GM23338 (cell line): ENCODE measurements around the gene ARL6IP4. TPM values are rescaled to one million over a fixed set of nuclear protein-coding genes. Genes with fewer than 3 reads are reported as not detected.

Experiments
- ATAC-seq: fragments of 200-7000 bp; cut with Tn5 transposase; 3 replicates; pipeline ENCODE4 v1.9.1; 2020
- DNase-seq: peaks from one replicate; pipeline ENCODE4 v3.0.0-alpha.2; 2015; ENCODE audit warnings: low spot score
- H2AFZ ChIP-seq: fragments of 200-600 bp; sonication (generic); 2 replicates; pipeline ENCODE4 v1.8.0; 2016; ENCODE audit warnings: antibody characterized with exemption, mild to moderate bottlenecking, moderate library complexity
- H3F3A ChIP-seq: fragments of 200-600 bp; sonication (generic); replicated peaks from 2 replicates; pipeline ENCODE4 v1.8.0; 2017; ENCODE audit warnings: antibody characterized with exemption, mixed run types, low read depth
- H3K27ac ChIP-seq: fragments of 200-600 bp; sonication (generic); 2 replicates; pipeline ENCODE4 v1.6.1; 2016; ENCODE audit warnings: low read depth
- H3K27me3 ChIP-seq: fragments of 200-600 bp; sonication (generic); 2 replicates; pipeline ENCODE4 v1.8.0; 2016; ENCODE audit warnings: mild to moderate bottlenecking, mixed run types, moderate library complexity; ENCODE audit not compliant: insufficient read depth
- H3K36me3 ChIP-seq: fragments of 200-600 bp; sonication (generic); 2 replicates; pipeline ENCODE4 v1.8.0; 2016; ENCODE audit warnings: mild to moderate bottlenecking; ENCODE audit not compliant: insufficient read depth
- H3K4me1 ChIP-seq: fragments of 200-600 bp; sonication (generic); 2 replicates; pipeline ENCODE4 v1.8.0; 2016; ENCODE audit warnings: mild to moderate bottlenecking, moderate library complexity; ENCODE audit not compliant: insufficient read depth
- H3K4me2 ChIP-seq: fragments of 200-600 bp; sonication (generic); 2 replicates; pipeline ENCODE4 v1.7.1; 2017; ENCODE audit warnings: mixed run types
- H3K4me3 ChIP-seq: fragments of 200-600 bp; sonication (generic); 2 replicates; pipeline ENCODE4 v1.6.1; 2016; ENCODE audit warnings: mixed run types
- H3K79me2 ChIP-seq: fragments of 200-600 bp; sonication (generic); replicated peaks from 2 replicates; pipeline ENCODE4 v1.8.0; 2017; ENCODE audit warnings: mild to moderate bottlenecking; ENCODE audit not compliant: insufficient read depth
- H3K9me2 ChIP-seq: fragments of 200-600 bp; sonication (generic); 2 replicates; pipeline ENCODE4 v1.8.0; 2017; ENCODE audit not compliant: insufficient read depth
- H4K20me1 ChIP-seq: fragments of 200-600 bp; sonication (generic); replicated peaks from 2 replicates; pipeline ENCODE4 v1.8.0; 2017; ENCODE audit warnings: mild to moderate bottlenecking; ENCODE audit not compliant: insufficient read depth
- H3K27ac Mint-ChIP-seq: 2 replicates; pipeline ENCODE4 v1.8.0; 2020; ENCODE audit warnings: inconsistent platforms, mild to moderate bottlenecking, moderate library complexity, mixed read lengths
- H3K27me3 Mint-ChIP-seq: 3 replicates; pipeline ENCODE4 v1.8.0; 2022; ENCODE audit warnings: low read depth, mild to moderate bottlenecking, moderate library complexity, mixed read lengths, inconsistent platforms; ENCODE audit not compliant: insufficient read depth, poor library complexity
- H3K36me3 Mint-ChIP-seq: 3 replicates; pipeline ENCODE4 v1.8.0; 2021; ENCODE audit warnings: low read depth, mild to moderate bottlenecking, inconsistent platforms, moderate library complexity, mixed read lengths
- H3K4me1 Mint-ChIP-seq: 3 replicates; pipeline ENCODE4 v1.8.0; 2020; ENCODE audit warnings: mild to moderate bottlenecking, inconsistent platforms, mixed read lengths
- H3K4me3 Mint-ChIP-seq: 3 replicates; pipeline ENCODE4 v1.8.0; 2021; ENCODE audit warnings: moderate library complexity, mild to moderate bottlenecking, inconsistent platforms, mixed read lengths
- H3K9me3 Mint-ChIP-seq: 3 replicates; pipeline ENCODE4 v1.8.0; 2020; ENCODE audit warnings: moderate library complexity, mild to moderate bottlenecking, inconsistent platforms, mixed read lengths
- CREB1 ChIP-seq: fragments of 250-450 bp; sonication (Bioruptor Pico); IDR thresholded peaks from 2 replicates; pipeline ENCODE4 v1.5.0; 2020; ENCODE audit warnings: low read depth, mild to moderate bottlenecking, moderate library complexity
- EZH2 ChIP-seq: fragments of 200-600 bp; sonication (generic); IDR thresholded peaks from one replicate; pipeline ENCODE4 v1.8.0; 2017; ENCODE audit warnings: antibody characterized with exemption, mild to moderate bottlenecking, low read depth; ENCODE audit not compliant: unreplicated experiment
- EZH2phosphoT487 ChIP-seq: fragments of 200-600 bp; sonication (generic); IDR thresholded peaks from one replicate; pipeline ENCODE4 v1.8.1; 2018; ENCODE audit warnings: antibody characterized with exemption; ENCODE audit not compliant: unreplicated experiment
- NANOG ChIP-seq: IDR thresholded peaks from 2 replicates; pipeline ENCODE4 v1.6.1; 2016; ENCODE audit warnings: antibody characterized with exemption, borderline replicate concordance
- POLR2AphosphoS5 ChIP-seq: IDR thresholded peaks from 2 replicates; pipeline ENCODE4 v1.6.1; 2016; ENCODE audit warnings: antibody characterized with exemption, low read depth
- REST ChIP-seq: IDR thresholded peaks from one replicate; pipeline ENCODE4 v1.6.1; 2018; ENCODE audit warnings: antibody characterized with exemption; ENCODE audit not compliant: unreplicated experiment
- ZNF114 ChIP-seq: fragments of 250-450 bp; sonication (Bioruptor Pico); IDR thresholded peaks from 2 replicates; pipeline ENCODE4 v1.5.0; 2020; ENCODE audit warnings: mild to moderate bottlenecking, moderate library complexity
- ZNF462 ChIP-seq: fragments of 250-450 bp; sonication (Bioruptor Pico); IDR thresholded peaks from 2 replicates; pipeline ENCODE4 v1.5.0; 2020; ENCODE audit warnings: mild to moderate bottlenecking, moderate library complexity
- polyA plus RNA-seq: library from polyadenylated mRNA; unstranded; fragments of >200 nt; fragmentation: Nextera tagmentation; extraction: Ambion mirVana; gene quantifications from 2 replicates; pipeline ENCODE4 v1.2.1, GENCODE V29; 2016
- total RNA-seq: library from RNA; depleted of rRNA; stranded (reverse); fragments of >200 nt; shearing (Covaris generic); gene quantifications from 2 replicates; pipeline ENCODE4 v1.2.3, GENCODE V29; 2014

ARL6IP4 gene
- total and polyA plus RNA-seq, 2 experiments from 2014 or later = 85.5 to 169 TPM

DNA sequence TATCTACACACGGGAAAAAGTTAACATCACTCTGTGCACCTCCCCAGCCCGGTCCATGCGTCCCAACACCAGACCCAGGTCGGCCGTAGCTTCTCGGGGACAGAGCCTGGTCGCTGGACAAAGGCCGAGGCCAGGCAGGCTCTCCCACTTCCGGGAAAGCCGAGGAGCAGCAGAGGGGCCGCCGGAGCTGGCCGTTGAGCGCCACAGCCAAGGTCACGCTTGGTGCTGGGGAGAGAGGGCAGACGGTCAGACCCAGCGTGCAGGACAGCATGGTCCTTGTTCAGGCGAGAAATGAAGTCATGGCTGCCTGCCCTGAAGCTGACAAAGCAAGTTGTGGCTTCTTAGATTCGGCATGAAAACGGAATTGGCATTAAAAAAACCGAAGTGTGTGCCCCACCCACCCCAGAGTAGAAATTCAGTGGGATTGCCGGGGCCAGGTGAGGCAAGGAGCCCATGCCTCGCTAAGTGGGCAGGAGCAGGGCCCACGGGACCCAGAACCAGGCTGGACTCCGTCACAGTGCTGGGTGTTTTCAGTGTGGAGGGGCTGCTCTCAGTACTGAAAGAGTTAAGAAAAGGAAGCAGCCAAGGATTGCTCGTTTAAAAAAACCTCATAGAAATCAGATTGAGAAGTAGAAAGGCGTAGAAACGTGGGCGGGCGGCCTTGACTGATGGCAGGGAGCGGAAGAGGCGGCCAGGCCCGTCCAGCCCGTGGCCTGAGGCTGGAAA is 4.3 kb downstream of the ARL6IP4 start:
- H3K9me2 ChIP-seq = no peaks in the 10 kb centered on the region
- no peak overlapping the region for H3K4me2 ChIP-seq
- ATAC-seq = no peak
- H3K27me3 Mint-ChIP-seq = peaks cover 14% of the 10 kb centered on the region
- peaks cover 11% of the 10 kb centered on the region; the same call in 1 of the 2 replicates for H3K4me1 ChIP-seq
- H3K9me3 Mint-ChIP-seq = no peaks in the 10 kb centered on the region
- H3K27ac ChIP-seq = peak overlapping the region; percentile 50; the same call in 1 of the 2 replicates
- H3K27me3 ChIP-seq = no peaks in the 10 kb centered on the region
- H3F3A ChIP-seq = no peaks in the 10 kb centered on the region
- TF ChIP-seq EZH2phosphoT487 (no peak), CREB1 (CRISPR knock-in tag) (no peak), ZNF462 (no peak), ZNF114 (CRISPR knock-in tag) (no peak), NANOG (no peak), POLR2AphosphoS5 (no peak), EZH2 (no peak), REST (no peak)
- H4K20me1 ChIP-seq = no peaks in the 10 kb centered on the region
- no peaks in the 10 kb centered on the region; the same call in 1 of the 2 replicates for H3K36me3 ChIP-seq
- peaks cover 19% of the 10 kb centered on the region for H3K4me1 Mint-ChIP-seq
- no peaks in the 10 kb centered on the region; the same call in 2 of the 3 replicates for H3K36me3 Mint-ChIP-seq
- DNase-seq = no peak
- no peak overlapping the region for H3K4me3 Mint-ChIP-seq
- peak overlapping the region; percentile 31; the same call in 1 of the 2 replicates for H3K27ac Mint-ChIP-seq
- H3K4me3 ChIP-seq = no peak overlapping the region
- peaks cover 10% of the 10 kb centered on the region; the same call in 1 of the 2 replicates for H3K79me2 ChIP-seq
- H2AFZ ChIP-seq = no peak overlapping the region
